Measurements from ENCODE around the gene INTS15. TPM values are rescaled to one million over a fixed set of nuclear protein-coding genes. Genes with fewer than 3 reads are reported as not detected.

The INTS15 gene
- total RNA-seq, 3 donors from 2014 or later = 24.5 to 38.5 (median 26.2) TPM

DNA sequence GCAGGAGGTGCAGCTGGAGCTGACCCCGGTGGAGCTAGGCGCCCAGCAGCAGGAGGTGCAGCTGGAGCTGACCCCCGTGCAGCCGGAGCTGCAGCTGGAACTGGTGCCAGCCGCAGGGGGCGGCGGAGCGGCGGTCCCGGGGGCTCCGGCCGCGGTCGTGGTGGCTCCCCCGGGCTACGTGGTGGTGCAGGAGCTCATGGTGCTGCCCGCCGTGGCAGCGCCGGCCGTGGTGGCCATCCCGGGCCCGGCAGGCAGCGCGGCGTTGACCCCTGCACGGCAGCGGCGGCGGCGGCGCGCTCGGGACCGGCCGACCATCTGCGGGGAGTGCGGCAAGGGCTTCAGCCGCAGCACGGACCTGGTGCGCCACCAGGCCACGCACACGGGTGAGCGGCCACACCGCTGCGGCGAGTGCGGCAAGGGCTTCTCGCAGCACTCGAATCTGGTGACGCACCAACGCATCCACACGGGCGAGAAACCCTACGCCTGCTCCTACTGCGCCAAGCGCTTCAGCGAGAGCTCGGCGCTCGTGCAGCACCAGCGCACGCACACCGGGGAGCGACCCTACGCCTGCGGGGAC, 32.4 kb downstream of the INTS15 start:
- TF ChIP-seq, protein P1, sequence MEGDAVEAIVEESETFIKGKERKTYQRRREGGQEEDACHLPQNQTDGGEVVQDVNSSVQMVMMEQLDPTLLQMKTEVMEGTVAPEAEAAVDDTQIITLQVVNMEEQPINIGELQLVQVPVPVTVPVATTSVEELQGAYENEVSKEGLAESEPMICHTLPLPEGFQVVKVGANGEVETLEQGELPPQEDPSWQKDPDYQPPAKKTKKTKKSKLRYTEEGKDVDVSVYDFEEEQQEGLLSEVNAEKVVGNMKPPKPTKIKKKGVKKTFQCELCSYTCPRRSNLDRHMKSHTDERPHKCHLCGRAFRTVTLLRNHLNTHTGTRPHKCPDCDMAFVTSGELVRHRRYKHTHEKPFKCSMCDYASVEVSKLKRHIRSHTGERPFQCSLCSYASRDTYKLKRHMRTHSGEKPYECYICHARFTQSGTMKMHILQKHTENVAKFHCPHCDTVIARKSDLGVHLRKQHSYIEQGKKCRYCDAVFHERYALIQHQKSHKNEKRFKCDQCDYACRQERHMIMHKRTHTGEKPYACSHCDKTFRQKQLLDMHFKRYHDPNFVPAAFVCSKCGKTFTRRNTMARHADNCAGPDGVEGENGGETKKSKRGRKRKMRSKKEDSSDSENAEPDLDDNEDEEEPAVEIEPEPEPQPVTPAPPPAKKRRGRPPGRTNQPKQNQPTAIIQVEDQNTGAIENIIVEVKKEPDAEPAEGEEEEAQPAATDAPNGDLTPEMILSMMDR (IDR thresholded peaks at IDR 0.05) = no peak
- Histone ChIP-seq H3K9me3 (no peaks in the 10 kb centered on the region), H3K4me1 (ENCODE audit: low read depth) (no peaks in the 10 kb centered on the region), H3K4me3 (no peak overlapping the region), H3K36me3 (ENCODE audit: low read depth) (no peaks in the 10 kb centered on the region)
- ATAC-seq = no peak
- no peak for DNase-seq
- intact Hi-C loops (cut with DNase I, micrococcal nuclease) = no loop called here

DNA sequence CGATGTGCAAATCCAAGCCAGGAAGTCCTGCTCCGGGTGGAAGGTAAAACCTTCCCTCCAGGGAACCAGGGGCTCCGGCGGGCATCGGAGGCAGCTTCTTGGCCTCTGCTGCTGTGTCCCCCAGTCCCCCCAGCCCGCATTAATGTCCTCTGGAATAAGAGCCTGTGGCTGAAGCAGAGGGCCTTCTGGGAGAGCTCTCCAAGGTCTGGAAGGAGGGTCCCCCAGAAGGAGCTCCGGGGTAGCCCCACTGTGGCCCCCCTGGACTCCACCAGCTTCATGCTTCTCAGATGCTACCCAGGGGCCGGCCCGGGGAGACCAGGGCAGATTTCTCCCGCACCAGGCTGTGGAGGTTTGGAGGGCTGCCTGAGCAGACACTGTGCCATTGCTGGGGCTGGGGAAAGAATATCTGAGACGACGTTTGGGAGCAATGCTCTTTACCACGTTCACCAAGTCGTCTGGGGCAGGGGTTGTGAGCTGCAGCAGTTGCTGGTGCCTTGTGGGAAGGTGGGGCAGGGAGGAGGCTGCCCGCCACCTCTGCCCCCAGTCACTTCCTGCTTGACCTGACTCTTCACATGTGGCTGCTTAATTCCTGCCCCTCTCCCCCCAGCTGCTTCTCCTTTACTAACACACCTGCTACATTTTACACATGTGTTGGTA, 33.9 kb downstream of the INTS15 start:
- TF ChIP-seq, protein P1 (IDR thresholded peaks at IDR 0.05) = no peak
- no peaks in the 10 kb centered on the region for H3K4me1 ChIP-seq (ENCODE audit: low read depth)
- H3K4me3 ChIP-seq = no peak overlapping the region
- intact Hi-C loops (cut with DNase I, micrococcal nuclease) = no loop called here
- no peaks in the 10 kb centered on the region for H3K36me3 ChIP-seq (ENCODE audit: low read depth)
- H3K9me3 ChIP-seq = no peaks in the 10 kb centered on the region
- no peak for DNase-seq
- ATAC-seq = peak; percentile 62

DNA sequence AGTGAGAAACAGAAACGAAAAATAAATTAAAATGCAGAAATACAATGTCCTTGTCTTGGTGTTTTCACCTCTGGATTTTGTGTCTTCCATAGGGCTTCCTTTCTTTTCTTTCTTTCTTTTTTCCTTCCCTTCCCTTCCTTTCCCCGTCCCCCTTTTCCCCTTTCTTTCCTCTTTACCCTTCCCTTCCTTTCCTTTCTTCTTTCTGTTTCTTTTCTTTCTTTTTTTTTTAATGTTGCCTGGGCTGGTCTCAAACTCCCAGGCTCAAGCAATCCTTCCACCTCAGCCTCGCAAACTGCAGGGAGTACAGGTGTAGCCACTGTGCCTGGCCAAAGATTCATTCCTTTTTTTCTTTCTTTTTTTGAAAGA, 34.4 kb downstream of the INTS15 start:
- no peak for ATAC-seq
- no peak overlapping the region for H3K4me3 ChIP-seq
- no peak for DNase-seq
- no peaks in the 10 kb centered on the region for H3K4me1 ChIP-seq (ENCODE audit: low read depth)
- no peaks in the 10 kb centered on the region for H3K9me3 ChIP-seq
- intact Hi-C loops (cut with DNase I, micrococcal nuclease) = no loop called here
- TF ChIP-seq, protein P1 (IDR thresholded peaks at IDR 0.05) = no peak
- no peaks in the 10 kb centered on the region for H3K36me3 ChIP-seq (ENCODE audit: low read depth)

DNA sequence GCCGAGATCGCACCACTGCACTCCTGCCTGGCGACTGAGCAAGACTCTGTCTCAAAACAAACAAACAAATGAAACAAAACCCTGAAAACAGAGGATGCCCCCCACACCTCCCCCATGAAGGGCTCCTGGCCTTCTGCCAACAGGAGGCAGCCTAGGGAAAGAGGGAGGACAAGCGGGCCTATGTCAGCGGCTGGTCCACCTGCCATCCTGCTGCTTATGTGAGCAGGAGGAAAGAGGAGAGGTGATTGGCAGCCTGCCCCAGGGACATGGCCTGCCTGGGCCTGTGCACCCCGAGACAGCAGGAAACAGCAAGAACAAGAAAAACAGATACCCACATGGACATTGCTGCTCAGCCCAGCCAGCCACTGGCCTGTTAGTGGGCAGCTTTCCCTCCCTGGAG, 38.2 kb downstream of the INTS15 start:
- ATAC-seq (no peak), DNase-seq (no peak)
- Histone ChIP-seq H3K9me3 (no peaks in the 10 kb centered on the region), H3K4me1 (ENCODE audit: low read depth) (no peaks in the 10 kb centered on the region), H3K36me3 (ENCODE audit: low read depth) (no peaks in the 10 kb centered on the region), H3K4me3 (no peak overlapping the region)
- intact Hi-C loops (cut with DNase I, micrococcal nuclease) = no loop called here
- TF ChIP-seq, protein P1 (IDR thresholded peaks at IDR 0.05) = no peak

- Histone ChIP-seq H3K9me3 (no peaks in the 10 kb centered on the region), H3K4me1 (ENCODE audit: low read depth) (no peaks in the 10 kb centered on the region), H3K36me3 (ENCODE audit: low read depth) (no peaks in the 10 kb centered on the region), H3K4me3 (no peak overlapping the region)
- no peak for DNase-seq
- peak; percentile 26 for ATAC-seq
- TF ChIP-seq, protein P1 (IDR thresholded peaks at IDR 0.05) = no peak
- intact Hi-C loops (cut with DNase I, micrococcal nuclease) = no loop called here
These were observed 40.4 kb downstream of the INTS15 start for GRCh38 chr7:6630007-6630849.

Data from mucosa of descending colon (tissue), 3 donors.